ENCODE data around the gene RASD2. TPM values are rescaled to one million over a fixed set of nuclear protein-coding genes. Genes with fewer than 3 reads are reported as not detected.

Gene RASD2
- total and polyA plus RNA-seq, 9 donors: 0.24 to 4.4 (median 2.8) TPM

DNA sequence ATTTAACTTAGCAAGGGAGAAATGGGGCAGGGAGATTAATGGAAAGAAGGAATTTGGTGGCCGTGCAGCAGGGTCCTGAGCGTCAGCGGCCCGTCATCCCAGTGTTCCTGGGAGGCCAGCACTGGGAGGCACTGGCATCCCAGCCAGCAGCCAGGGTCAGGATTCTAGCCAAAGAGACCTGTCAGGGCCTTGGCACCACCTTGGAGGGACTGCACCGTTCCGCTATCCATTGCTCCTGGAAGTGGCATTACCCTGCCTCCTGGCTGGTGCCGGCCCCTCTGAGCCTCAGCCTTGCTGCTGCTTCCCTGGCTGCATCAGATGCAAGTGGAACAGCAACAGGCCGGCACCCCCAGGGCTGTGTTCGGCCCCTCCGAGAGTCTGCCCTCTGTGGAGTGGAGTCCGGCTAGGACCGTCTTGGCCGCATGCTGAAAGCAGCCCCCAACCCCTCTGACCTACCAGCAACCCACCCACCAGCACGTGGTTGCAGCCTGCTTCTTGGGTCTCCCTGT lies 30.1 kb downstream of the RASD2 start:
- no peaks in the 10 kb centered on the region for H3K27me3 ChIP-seq
- no peaks in the 10 kb centered on the region for H3K36me3 ChIP-seq
- H3K9me3 ChIP-seq: no peaks in the 10 kb centered on the region
- 88 to 91% (median 90%) methylated on average over 14 of the region's 14 CpGs for WGBS, 3 donors
- peaks cover 1% of the 10 kb centered on the region for H3K4me1 ChIP-seq (ENCODE audit: insufficient read depth)
- no peak overlapping the region for H3K27ac ChIP-seq
- TF ChIP-seq POLR2A (IDR thresholded peaks at IDR 0.05) (no peak), EP300 (IDR thresholded peaks at IDR 0.05) (no peak)
- TF ChIP-seq, protein P1, sequence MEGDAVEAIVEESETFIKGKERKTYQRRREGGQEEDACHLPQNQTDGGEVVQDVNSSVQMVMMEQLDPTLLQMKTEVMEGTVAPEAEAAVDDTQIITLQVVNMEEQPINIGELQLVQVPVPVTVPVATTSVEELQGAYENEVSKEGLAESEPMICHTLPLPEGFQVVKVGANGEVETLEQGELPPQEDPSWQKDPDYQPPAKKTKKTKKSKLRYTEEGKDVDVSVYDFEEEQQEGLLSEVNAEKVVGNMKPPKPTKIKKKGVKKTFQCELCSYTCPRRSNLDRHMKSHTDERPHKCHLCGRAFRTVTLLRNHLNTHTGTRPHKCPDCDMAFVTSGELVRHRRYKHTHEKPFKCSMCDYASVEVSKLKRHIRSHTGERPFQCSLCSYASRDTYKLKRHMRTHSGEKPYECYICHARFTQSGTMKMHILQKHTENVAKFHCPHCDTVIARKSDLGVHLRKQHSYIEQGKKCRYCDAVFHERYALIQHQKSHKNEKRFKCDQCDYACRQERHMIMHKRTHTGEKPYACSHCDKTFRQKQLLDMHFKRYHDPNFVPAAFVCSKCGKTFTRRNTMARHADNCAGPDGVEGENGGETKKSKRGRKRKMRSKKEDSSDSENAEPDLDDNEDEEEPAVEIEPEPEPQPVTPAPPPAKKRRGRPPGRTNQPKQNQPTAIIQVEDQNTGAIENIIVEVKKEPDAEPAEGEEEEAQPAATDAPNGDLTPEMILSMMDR (IDR thresholded peaks at IDR 0.05): no peak
- intact Hi-C loops (cut with DNase I): no loop called here
- no peak overlapping the region for H3K4me3 ChIP-seq
- no peak for DNase-seq

DNA sequence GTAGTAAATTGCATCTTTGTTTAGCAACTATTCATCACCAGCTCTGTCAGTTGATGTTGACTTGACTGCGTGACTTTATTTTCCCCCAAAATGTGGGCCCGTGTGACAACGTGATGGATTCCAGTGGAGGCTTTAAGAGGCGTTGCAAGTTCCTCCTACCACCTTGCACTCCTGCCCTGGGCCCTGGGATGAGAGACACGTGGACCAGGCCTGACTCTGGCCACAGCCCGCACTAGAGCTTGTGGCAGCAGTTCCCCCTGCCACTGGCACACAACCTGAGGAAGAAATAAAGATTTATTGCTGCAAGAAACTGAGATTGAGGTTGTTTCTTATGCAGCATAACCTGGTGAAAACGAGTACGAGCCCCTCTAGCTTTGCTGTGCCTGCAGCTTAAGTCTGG lies 31.9 kb downstream of the RASD2 start:
- no peaks in the 10 kb centered on the region for H3K9me3 ChIP-seq
- TF ChIP-seq EP300 (IDR thresholded peaks at IDR 0.05): no peak
- TF ChIP-seq POLR2A (IDR thresholded peaks at IDR 0.05): no peak
- TF ChIP-seq, protein P1 (IDR thresholded peaks at IDR 0.05): no peak
- no peaks in the 10 kb centered on the region for H3K36me3 ChIP-seq
- H3K4me3 ChIP-seq: no peak overlapping the region
- no peaks in the 10 kb centered on the region for H3K4me1 ChIP-seq (ENCODE audit: insufficient read depth)
- no peaks in the 10 kb centered on the region for H3K27me3 ChIP-seq
- WGBS, 3 donors: 82 to 92% (median 86%) methylated on average over 8 of the region's 8 CpGs
- no peak overlapping the region for H3K27ac ChIP-seq
- no peak for DNase-seq
- intact Hi-C loops (cut with DNase I): no loop called here

DNA sequence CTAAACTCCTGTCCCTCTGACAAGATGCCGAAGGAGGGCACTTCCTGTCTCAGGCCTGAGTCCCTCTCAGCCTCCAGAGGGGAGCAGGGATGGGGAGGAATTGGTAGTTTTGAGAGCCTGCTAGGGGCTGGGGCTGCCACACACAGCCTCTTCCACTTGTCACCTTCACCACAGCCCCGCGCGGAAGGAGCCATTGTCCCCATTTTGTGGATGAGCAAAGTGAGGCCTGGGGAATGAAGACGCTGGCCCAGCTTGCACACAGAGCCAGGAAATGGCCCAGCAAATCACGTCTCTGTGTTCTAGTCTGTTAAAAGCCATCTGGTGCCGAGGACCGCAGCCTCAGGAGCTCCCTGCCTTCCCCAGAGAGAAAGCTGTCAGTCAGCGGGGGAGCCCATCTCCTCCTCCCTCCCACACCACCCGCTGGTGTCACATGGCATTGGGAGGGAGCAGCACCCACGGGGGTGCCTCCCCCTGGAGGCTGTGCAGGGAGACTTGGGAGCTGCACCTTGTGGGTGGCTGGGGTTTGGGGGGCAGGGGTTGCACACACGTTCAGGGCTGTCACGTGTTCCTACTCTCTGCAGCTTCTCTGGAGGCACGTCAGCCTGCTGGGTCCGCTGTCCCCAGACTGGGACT lies 34.6 kb downstream of the RASD2 start:
- no peaks in the 10 kb centered on the region for H3K4me1 ChIP-seq (ENCODE audit: insufficient read depth)
- DNase-seq: no peak
- no peaks in the 10 kb centered on the region for H3K9me3 ChIP-seq
- no peak for TF ChIP-seq EP300 (IDR thresholded peaks at IDR 0.05)
- TF ChIP-seq POLR2A (IDR thresholded peaks at IDR 0.05): no peak
- TF ChIP-seq, protein P1 (IDR thresholded peaks at IDR 0.05): no peak
- no peaks in the 10 kb centered on the region for H3K27me3 ChIP-seq
- intact Hi-C loops (cut with DNase I): loop anchor here in 1 of 4 donors (5.0 kb wide), 1 partner anchor 133 kb away; no protein-coding TSS in a partner anchor
- 48 to 61% (median 52%) methylated on average over 15 of the region's 15 CpGs for WGBS, 3 donors
- H3K27ac ChIP-seq: no peak overlapping the region
- no peak overlapping the region for H3K4me3 ChIP-seq
- H3K36me3 ChIP-seq: no peaks in the 10 kb centered on the region

DNA sequence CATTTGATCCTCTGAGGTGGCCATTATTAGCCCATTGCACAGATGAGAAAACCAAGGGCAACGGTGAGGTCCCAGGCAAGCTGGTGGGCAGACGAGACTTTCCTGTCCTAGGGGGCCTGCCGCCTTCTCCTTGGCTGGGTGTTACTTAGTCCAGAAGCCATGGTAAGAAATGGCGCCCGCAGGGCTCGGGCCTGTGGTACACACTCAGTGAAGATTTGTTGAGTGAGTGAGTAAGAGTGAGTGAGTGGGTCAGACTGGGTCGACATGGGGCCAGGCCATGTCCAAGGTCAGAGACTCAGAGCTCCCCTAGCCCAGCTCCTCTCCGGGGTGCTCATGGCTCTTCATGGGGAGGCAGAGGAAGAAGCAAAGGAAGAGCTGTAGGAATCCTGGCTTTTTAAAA lies 36.0 kb downstream of the RASD2 start:
- Histone ChIP-seq H3K27me3 (no peaks in the 10 kb centered on the region), H3K4me1 (ENCODE audit: insufficient read depth) (no peaks in the 10 kb centered on the region), H3K4me3 (no peak overlapping the region), H3K27ac (no peak overlapping the region), H3K9me3 (no peaks in the 10 kb centered on the region), H3K36me3 (no peaks in the 10 kb centered on the region)
- no peak for DNase-seq
- 81 to 96% (median 93%) methylated on average over 8 of the region's 8 CpGs for WGBS, 3 donors
- TF ChIP-seq EP300 (IDR thresholded peaks at IDR 0.05) (no peak), POLR2A (IDR thresholded peaks at IDR 0.05) (no peak)
- TF ChIP-seq, protein P1 (IDR thresholded peaks at IDR 0.05): no peak
- intact Hi-C loops (cut with DNase I): loop anchor here in 1 of 4 donors (5.0 kb wide), 1 partner anchor 134 kb away; no protein-coding TSS in a partner anchor
